AG09309 (cell line): ENCODE results near the gene CNPY1.

Experiments used
- DNase-seq: peaks from one replicate; pipeline ENCODE4 v3.0.0-alpha.2; 2010; ENCODE audit warnings: low read depth
- H3K4me3 ChIP-seq: 2 replicates; pipeline ENCODE4 v1.5.1; 2011; ENCODE audit warnings: mild to moderate bottlenecking, low read depth, low read length, moderate library complexity; ENCODE audit not compliant: control insufficient read depth
- TF ChIP-seq, protein P1 (sequence below): IDR thresholded peaks from 2 replicates; pipeline ENCODE4 v1.5.1; 2011; ENCODE audit warnings: mild to moderate bottlenecking, low read depth, low read length, inconsistent platforms; ENCODE audit not compliant: insufficient read depth, control insufficient read depth; ENCODE audit errors: missing control alignments

Gene CNPY1

DNA sequence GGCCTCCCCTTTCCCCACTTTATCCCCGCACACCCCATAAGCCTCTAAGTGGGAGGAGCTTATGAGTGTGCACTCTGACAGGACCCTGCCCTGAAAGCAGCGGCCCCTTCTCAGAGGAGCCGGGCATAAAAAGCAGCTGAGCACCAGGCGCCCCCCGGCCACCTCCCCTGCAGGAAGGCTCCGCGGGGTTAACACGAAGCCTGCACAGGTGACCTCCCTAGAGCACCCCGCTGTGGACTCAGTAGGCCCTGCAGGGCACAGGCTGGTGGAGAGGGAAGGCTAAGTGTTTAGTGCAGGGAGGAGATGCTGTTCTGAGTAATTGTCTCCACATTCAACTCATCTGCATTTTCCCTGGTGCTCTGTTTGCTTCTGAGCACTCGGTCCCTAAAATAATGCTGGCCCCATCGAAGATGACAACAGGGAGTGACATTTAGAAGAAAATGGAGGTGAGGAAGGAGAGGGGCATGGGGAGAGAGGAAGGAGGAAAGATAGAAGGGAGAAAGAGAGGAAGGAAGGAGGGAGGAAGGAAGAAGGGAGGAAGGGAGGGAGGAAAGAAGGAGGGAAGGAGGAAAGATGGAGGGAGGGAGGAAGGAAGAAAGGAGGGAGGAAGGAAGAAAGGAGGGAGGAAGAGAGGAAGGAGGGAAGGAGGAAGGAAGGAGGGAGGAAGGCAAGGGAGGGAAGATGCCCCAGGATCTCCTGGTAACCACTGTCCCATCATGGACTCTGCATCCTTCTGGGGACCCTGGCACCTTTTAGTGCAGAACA, 25.4 kb upstream of the CNPY1 start:
- no peak overlapping the region for H3K4me3 ChIP-seq
- TF ChIP-seq, protein P1, sequence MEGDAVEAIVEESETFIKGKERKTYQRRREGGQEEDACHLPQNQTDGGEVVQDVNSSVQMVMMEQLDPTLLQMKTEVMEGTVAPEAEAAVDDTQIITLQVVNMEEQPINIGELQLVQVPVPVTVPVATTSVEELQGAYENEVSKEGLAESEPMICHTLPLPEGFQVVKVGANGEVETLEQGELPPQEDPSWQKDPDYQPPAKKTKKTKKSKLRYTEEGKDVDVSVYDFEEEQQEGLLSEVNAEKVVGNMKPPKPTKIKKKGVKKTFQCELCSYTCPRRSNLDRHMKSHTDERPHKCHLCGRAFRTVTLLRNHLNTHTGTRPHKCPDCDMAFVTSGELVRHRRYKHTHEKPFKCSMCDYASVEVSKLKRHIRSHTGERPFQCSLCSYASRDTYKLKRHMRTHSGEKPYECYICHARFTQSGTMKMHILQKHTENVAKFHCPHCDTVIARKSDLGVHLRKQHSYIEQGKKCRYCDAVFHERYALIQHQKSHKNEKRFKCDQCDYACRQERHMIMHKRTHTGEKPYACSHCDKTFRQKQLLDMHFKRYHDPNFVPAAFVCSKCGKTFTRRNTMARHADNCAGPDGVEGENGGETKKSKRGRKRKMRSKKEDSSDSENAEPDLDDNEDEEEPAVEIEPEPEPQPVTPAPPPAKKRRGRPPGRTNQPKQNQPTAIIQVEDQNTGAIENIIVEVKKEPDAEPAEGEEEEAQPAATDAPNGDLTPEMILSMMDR = no peak
- DNase-seq = no peak

DNA sequence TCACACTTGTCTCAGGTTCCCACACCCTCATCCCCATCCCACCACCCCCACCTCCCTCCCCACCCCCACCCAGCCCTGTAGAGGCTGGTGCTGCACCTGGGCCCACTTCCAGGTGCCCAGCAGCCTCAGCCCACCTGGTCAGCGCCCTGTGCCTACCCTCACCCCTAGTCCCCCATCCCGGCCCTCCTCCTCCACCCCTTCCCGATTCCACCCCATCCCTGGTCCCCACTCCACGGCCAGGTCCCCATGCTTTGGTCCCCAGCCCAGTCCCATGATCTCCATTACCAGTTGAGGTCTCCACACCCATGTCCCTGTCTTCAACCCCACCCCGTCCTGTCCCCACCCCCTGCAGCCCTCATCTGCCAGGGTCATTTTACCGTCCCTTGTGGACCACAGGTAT, 24.6 kb upstream of the CNPY1 start:
- TF ChIP-seq, protein P1 = no peak
- H3K4me3 ChIP-seq = no peak overlapping the region
- no peak for DNase-seq

DNA sequence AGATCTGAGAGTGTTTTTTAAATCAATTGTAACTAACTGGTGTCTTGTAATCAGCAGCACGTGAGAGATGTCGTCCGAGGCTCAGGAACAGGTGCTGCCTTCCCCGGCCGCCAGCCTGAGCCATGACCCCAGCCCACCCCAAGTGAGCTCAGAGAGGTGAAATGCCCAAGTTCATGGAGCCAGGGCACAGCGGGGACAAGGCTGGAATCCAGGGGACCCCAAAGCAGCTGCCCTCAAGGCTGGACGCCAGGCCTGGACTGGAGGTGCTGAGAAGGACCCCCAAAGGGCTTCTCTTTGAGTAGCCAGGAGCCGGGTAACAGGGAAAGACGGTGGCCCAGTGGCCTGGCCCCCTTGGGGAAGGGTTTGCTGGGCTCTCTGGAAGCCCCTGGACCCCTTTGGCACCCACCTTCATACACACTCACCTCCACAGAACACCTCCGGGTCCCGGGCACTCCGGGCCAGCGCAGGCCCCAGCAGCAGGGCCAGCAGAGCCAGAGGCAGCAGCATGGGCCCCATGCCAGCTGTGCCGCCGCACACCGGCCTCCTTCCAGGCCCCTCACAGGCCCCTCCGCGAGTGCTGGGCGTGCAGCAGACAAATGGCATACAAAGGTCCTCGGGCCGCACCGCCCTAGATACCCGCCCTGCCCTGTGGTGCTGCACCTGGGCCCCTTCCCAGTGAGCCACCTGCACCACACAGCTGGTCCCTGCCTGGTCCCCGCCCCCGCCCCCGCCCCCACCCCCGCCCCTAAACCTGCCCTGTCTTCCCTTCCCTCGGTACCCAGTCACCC, 24.0 kb upstream of the CNPY1 start:
- DNase-seq = no peak
- no peak overlapping the region for H3K4me3 ChIP-seq
- TF ChIP-seq, protein P1 = no peak

DNA sequence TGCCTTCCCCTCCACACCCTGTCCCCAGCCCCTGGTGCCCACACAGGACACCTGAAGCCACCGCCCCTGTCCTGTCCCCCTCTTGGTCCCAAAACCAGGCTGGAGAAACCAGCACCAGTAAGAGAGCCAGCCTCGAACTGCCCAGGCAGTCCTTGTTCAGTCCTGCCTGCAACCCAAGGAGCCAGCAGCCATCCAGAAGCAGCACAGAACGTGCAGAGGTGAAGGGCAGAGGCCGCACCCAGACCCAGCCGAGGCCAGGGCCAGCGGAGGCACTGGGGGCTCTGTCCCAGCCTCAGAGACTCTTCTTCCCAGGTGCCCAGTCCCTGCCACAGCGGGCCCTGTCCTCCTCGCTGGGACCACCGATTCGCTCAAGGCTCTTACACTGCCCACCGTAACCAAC, 23.3 kb upstream of the CNPY1 start:
- no peak for DNase-seq
- TF ChIP-seq, protein P1 = no peak
- H3K4me3 ChIP-seq = no peak overlapping the region

DNA sequence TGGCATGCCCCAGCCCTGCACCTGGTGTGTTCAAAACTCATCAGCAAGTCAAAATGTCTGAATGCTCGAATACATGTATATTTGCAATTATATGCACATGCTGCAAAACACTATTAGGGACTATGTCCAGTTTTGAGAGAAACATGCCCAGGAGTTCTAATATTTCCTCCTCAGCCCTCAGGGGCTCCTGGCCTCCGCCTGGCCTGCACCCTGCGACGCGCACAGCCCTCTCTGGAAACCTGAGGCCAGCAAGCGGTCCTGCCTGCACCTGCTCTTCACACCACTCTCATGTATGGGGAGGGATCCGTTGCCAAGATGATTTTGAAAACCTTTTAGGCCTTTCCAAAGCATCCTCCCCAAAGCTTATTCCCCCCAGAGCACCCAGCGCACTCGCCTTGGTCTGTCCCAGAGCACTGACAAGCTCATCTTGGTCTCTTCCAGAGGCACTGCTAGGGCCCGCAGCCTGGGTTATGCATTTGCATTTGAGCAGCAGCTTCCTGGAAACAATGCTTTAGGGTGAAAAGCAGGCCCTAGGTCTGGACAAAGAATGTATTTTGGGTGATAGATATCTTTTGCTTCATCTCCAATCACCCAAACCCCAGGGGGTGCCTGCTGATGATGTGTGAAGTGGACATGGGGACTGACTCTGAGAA, 22.6 kb upstream of the CNPY1 start:
- DNase-seq = no peak
- TF ChIP-seq, protein P1 = no peak
- no peak overlapping the region for H3K4me3 ChIP-seq

DNA sequence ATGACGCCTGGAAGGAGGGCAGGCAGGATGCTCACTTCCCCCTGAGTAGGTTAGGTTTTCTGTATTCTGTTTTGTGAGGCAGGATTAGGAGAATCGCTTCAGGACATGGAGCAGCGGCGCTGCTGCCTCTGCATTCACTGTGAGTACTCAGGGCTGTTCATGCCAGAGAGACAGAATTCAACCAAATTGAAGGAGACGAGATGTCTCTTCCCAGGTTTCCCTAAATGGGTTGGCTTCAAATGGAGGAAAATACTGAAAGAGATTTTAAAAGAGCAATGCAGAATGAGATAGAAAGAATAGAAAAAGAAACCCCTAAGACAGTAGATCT, 21.9 kb upstream of the CNPY1 start:
- DNase-seq = no peak
- no peak overlapping the region for H3K4me3 ChIP-seq
- TF ChIP-seq, protein P1 = no peak
